Measurements from ENCODE around the gene EIPR1.

- TF ChIP-seq ZFP3 (CRISPR knock-in tag; IDR thresholded peaks at IDR 0.05) (no peak), ESRRG (CRISPR knock-in tag; IDR thresholded peaks at IDR 0.05) (no peak), RARB (CRISPR knock-in tag; IDR thresholded peaks at IDR 0.05) (no peak), SNAI2 (CRISPR knock-in tag; IDR thresholded peaks at IDR 0.05) (no peak), PPARA (CRISPR knock-in tag; IDR thresholded peaks at IDR 0.05; ENCODE audit: borderline replicate concordance) (no peak), ZFP30 (CRISPR knock-in tag; IDR thresholded peaks at IDR 0.05) (no peak), ZNF8 (CRISPR knock-in tag; IDR thresholded peaks at IDR 0.05) (no peak)
- TF ChIP-seq, protein P1, sequence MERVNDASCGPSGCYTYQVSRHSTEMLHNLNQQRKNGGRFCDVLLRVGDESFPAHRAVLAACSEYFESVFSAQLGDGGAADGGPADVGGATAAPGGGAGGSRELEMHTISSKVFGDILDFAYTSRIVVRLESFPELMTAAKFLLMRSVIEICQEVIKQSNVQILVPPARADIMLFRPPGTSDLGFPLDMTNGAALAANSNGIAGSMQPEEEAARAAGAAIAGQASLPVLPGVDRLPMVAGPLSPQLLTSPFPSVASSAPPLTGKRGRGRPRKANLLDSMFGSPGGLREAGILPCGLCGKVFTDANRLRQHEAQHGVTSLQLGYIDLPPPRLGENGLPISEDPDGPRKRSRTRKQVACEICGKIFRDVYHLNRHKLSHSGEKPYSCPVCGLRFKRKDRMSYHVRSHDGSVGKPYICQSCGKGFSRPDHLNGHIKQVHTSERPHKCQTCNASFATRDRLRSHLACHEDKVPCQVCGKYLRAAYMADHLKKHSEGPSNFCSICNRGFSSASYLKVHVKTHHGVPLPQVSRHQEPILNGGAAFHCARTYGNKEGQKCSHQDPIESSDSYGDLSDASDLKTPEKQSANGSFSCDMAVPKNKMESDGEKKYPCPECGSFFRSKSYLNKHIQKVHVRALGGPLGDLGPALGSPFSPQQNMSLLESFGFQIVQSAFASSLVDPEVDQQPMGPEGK (CRISPR knock-in tag; IDR thresholded peaks at IDR 0.05; ENCODE audit: borderline replicate concordance): no peak
Measured at GRCh38 chr2:3256157-3256556, 121.5 kb downstream of the EIPR1 start.
